H1 (cell line): ENCODE measurements around the gene PFN4. TPM values are rescaled to one million over a fixed set of nuclear protein-coding genes. Genes with fewer than 3 reads are reported as not detected.

Experiments
- CTCF ChIA-PET: fragments of 300-600 bp; sonication (Branson Sonifier 250); formaldehyde crosslinking; loops from one replicate; lab custom pipeline; 2021; ENCODE audit not compliant: partially characterized antibody; lab: Charles Lee
- POLR2A ChIA-PET: fragments of 300-600 bp; sonication (Branson Sonifier 250); formaldehyde crosslinking; loops from one replicate; lab custom pipeline; 2021; ENCODE audit warnings: inconsistent platforms; ENCODE audit not compliant: partially characterized antibody; lab: Charles Lee
- DNase-seq, 2 experiments: peaks; one replicate each; pipeline versions ENCODE4 v3.0.0 to v3.0.0-alpha.2; 2010 to 2022; ENCODE audit warnings: low spot score in 2 of 2, low read depth in 1 of 2, mixed read lengths in 1 of 2
- FAIRE-seq: peaks from 2 replicates; lab custom pipeline; 2011; peaks lifted over from hg19 to GRCh38; lab: Jason Lieb, UNC
- H2AFZ ChIP-seq: 2 replicates; pipeline ENCODE4 v1.8.1; 2012; ENCODE audit warnings: low read length, inconsistent platforms
- H2AK5ac ChIP-seq: 2 replicates; pipeline ENCODE4 v1.6.1; 2013; ENCODE audit warnings: low read depth, low read length
- H2BK120ac ChIP-seq: replicated peaks from 2 replicates; pipeline ENCODE3; 2013; ENCODE audit warnings: low read depth, low read length, inconsistent platforms
- H2BK12ac ChIP-seq: 2 replicates; pipeline ENCODE4 v1.6.1; 2013; ENCODE audit warnings: low read depth, low read length
- H2BK15ac ChIP-seq: 2 replicates; pipeline ENCODE4 v1.6.1; 2013; ENCODE audit warnings: low read length
- H2BK20ac ChIP-seq: 2 replicates; pipeline ENCODE4 v1.6.1; 2013; ENCODE audit warnings: low read length
- H2BK5ac ChIP-seq: 2 replicates; pipeline ENCODE4 v1.6.1; 2013; ENCODE audit warnings: low read depth, low read length
- H3K14ac ChIP-seq: 2 replicates; pipeline ENCODE4 v1.6.1; 2013; ENCODE audit warnings: inconsistent platforms; ENCODE audit not compliant: insufficient read length
- H3K18ac ChIP-seq: 2 replicates; pipeline ENCODE4 v1.6.1; 2013; ENCODE audit warnings: low read length; ENCODE audit errors: extremely low read depth
- H3K23ac ChIP-seq: 2 replicates; pipeline ENCODE4 v1.6.1; 2013; ENCODE audit warnings: inconsistent platforms; ENCODE audit not compliant: insufficient read length
- H3K23me2 ChIP-seq: 2 replicates; pipeline ENCODE4 v1.6.1; 2013; ENCODE audit warnings: low read depth, low read length
- H3K27ac ChIP-seq: 2 replicates; pipeline ENCODE4 v1.6.1; 2011; ENCODE audit warnings: low read depth, low read length, inconsistent platforms
- H3K27me3 ChIP-seq, 4 experiments: replicated peaks in 1 of 4; 1 replicate in 1 of 4; 2 replicates in 3 of 4; pipeline versions ENCODE4 v1.6.1 to v1.8.1; 2011 to 2013; ENCODE audit warnings: low read length in 3 of 4, mild to moderate bottlenecking in 3 of 4, inconsistent platforms in 2 of 4, mixed read lengths in 2 of 4, moderate library complexity in 1 of 4; ENCODE audit not compliant: control insufficient read depth in 3 of 4, insufficient read depth in 3 of 4; ENCODE audit errors: extremely low read depth in 1 of 4
- H3K36me3 ChIP-seq, 4 experiments: 2 replicates each; pipeline versions ENCODE4 v1.6.1 to v1.8.1; 2011 to 2013; ENCODE audit warnings: mild to moderate bottlenecking in 4 of 4, low read length in 3 of 4, moderate library complexity in 2 of 4, control low read depth in 1 of 4, inconsistent platforms in 1 of 4; ENCODE audit not compliant: insufficient read depth in 4 of 4, control insufficient read depth in 2 of 4
- H3K4ac ChIP-seq: replicated peaks from 2 replicates; pipeline ENCODE3; 2013; ENCODE audit warnings: low read length, low read depth, mixed read lengths, inconsistent platforms; ENCODE audit not compliant: insufficient read length
- H3K4me1 ChIP-seq, 4 experiments: replicated peaks in 1 of 4; 1 replicate in 1 of 4; 2 replicates in 3 of 4; pipeline versions ENCODE4 v1.6.1 to v1.8.1; 2011 to 2013; ENCODE audit warnings: low read length in 3 of 4, inconsistent platforms in 2 of 4, mixed read lengths in 1 of 4; ENCODE audit not compliant: insufficient read depth in 4 of 4, control insufficient read depth in 3 of 4
- H3K4me2 ChIP-seq, 2 experiments: 2 replicates each; pipeline versions ENCODE4 v1.6.1 to v1.8.1; 2011 to 2013; ENCODE audit warnings: low read depth in 2 of 2, low read length in 2 of 2, control low read depth in 1 of 2, inconsistent platforms in 1 of 2, mild to moderate bottlenecking in 1 of 2; ENCODE audit not compliant: insufficient read depth in 1 of 2
- H3K4me3 ChIP-seq, 4 experiments: fragments of 200-600, 300-600 bp in 1 of 4; sonication (generic), shearing (Covaris generic), sonication (Bioruptor Twin) in 1 of 4; 2 replicates each; pipeline versions ENCODE4 v1.5.1 to v1.8.1; 2011 to 2016; ENCODE audit warnings: low read length in 4 of 4, low read depth in 3 of 4, control low read depth in 2 of 4, inconsistent platforms in 2 of 4, mild to moderate bottlenecking in 2 of 4, mixed read lengths in 1 of 4, moderate library complexity in 1 of 4; ENCODE audit not compliant: insufficient read depth in 2 of 4; ENCODE audit errors: extremely low read depth in 1 of 4
- H3K56ac ChIP-seq: replicated peaks from 2 replicates; pipeline ENCODE3; 2013; ENCODE audit warnings: low read depth, mild to moderate bottlenecking, mixed read lengths, low read length, inconsistent platforms; ENCODE audit not compliant: insufficient read length
- H3K79me1 ChIP-seq: 2 replicates; pipeline ENCODE4 v1.6.1; 2013; ENCODE audit warnings: low read depth, low read length, control low read depth
- H3K79me2 ChIP-seq, 2 experiments: 2 replicates each; pipeline versions ENCODE4 v1.6.1 to v1.8.1; 2012 to 2013; ENCODE audit warnings: low read length in 2 of 2, mild to moderate bottlenecking in 2 of 2, inconsistent platforms in 1 of 2; ENCODE audit not compliant: insufficient read depth in 2 of 2, control insufficient read depth in 1 of 2
- H3K9ac ChIP-seq, 4 experiments: replicated peaks in 1 of 4; 1 replicate in 1 of 4; 2 replicates in 3 of 4; pipeline versions ENCODE4 v1.6.1 to v1.8.1; 2011 to 2013; ENCODE audit warnings: low read depth in 3 of 4, low read length in 3 of 4, control low read depth in 2 of 4, mild to moderate bottlenecking in 2 of 4, moderate library complexity in 2 of 4, inconsistent platforms in 1 of 4; ENCODE audit errors: extremely low read depth in 1 of 4
- H3K9me3 ChIP-seq, 2 experiments: 2 replicates each; pipeline versions ENCODE4 v1.6.1 to v1.8.1; 2012 to 2013; ENCODE audit warnings: mild to moderate bottlenecking in 2 of 2, moderate library complexity in 2 of 2, control low read depth in 1 of 2, inconsistent platforms in 1 of 2, low read depth in 1 of 2, low read length in 1 of 2, mixed read lengths in 1 of 2; ENCODE audit not compliant: insufficient read depth in 2 of 2
- H4K20me1 ChIP-seq, 2 experiments: replicated peaks in 1 of 2; 2 replicates each; pipeline versions ENCODE3 to v1.8.1; 2011 to 2013; ENCODE audit warnings: inconsistent platforms in 2 of 2, low read length in 2 of 2, mild to moderate bottlenecking in 1 of 2; ENCODE audit not compliant: insufficient read depth in 2 of 2, control insufficient read depth in 1 of 2
- H4K5ac ChIP-seq: 2 replicates; pipeline ENCODE4 v1.6.1; 2013; ENCODE audit warnings: low read length, low read depth, mixed read lengths, inconsistent platforms; ENCODE audit not compliant: insufficient read length
- H4K8ac ChIP-seq: 2 replicates; pipeline ENCODE4 v1.8.0; 2013; ENCODE audit warnings: mild to moderate bottlenecking, moderate library complexity, low read length, inconsistent platforms; ENCODE audit not compliant: insufficient read depth; ENCODE audit errors: extremely low read depth
- H4K91ac ChIP-seq: replicated peaks from 2 replicates; pipeline ENCODE3; 2013; ENCODE audit warnings: low read length, mixed read lengths, inconsistent platforms; ENCODE audit not compliant: insufficient read length
- ATF2 ChIP-seq: IDR thresholded peaks from 2 replicates; pipeline ENCODE4 v1.6.1; 2012; ENCODE audit warnings: low read length, inconsistent platforms
- BCL11A ChIP-seq, 2 experiments: IDR thresholded peaks; one replicate each; pipeline ENCODE4 v1.6.1; 2011; ENCODE audit warnings: low read depth in 2 of 2, low read length in 2 of 2, mild to moderate bottlenecking in 2 of 2
- CBX8 ChIP-seq: fragments of 300-800, 300-1000 bp; sonication (generic); IDR thresholded peaks from 2 replicates; pipeline ENCODE4 v1.7.1; 2016; ENCODE audit warnings: low read depth, low read length, borderline replicate concordance
- CEBPB ChIP-seq: IDR thresholded peaks from 2 replicates; pipeline ENCODE4 v1.6.1; 2012; ENCODE audit warnings: low read depth, low read length
- FOSL1 ChIP-seq: IDR thresholded peaks from 2 replicates; pipeline ENCODE4 v1.6.1; 2011; ENCODE audit warnings: mild to moderate bottlenecking, low read depth, low read length, moderate library complexity; ENCODE audit not compliant: insufficient read depth
- GABPA ChIP-seq: IDR thresholded peaks from 2 replicates; pipeline ENCODE4 v1.6.1; 2011; ENCODE audit warnings: mild to moderate bottlenecking, low read length, moderate library complexity, borderline replicate concordance; ENCODE audit not compliant: insufficient read depth
- GTF2F1 ChIP-seq: IDR thresholded peaks from 2 replicates; pipeline ENCODE4 v1.6.1; 2012; ENCODE audit warnings: low read depth, low read length, improper control_type of control experiment, borderline replicate concordance
- KDM1A ChIP-seq: fragments of 200-600, 300-600 bp; sonication (generic); IDR thresholded peaks from 2 replicates; pipeline ENCODE4 v1.7.1; 2016; ENCODE audit warnings: mild to moderate bottlenecking, low read length, borderline replicate concordance
- MAX ChIP-seq: IDR thresholded peaks from 2 replicates; pipeline ENCODE4 v1.6.1; 2012; ENCODE audit warnings: inconsistent platforms
- POLR2AphosphoS5 ChIP-seq: IDR thresholded peaks from 2 replicates; pipeline ENCODE4 v1.6.1; 2011; ENCODE audit warnings: low read depth, low read length
- RBBP5 ChIP-seq: IDR thresholded peaks from 2 replicates; pipeline ENCODE4 v1.7.1; 2012; ENCODE audit warnings: low read depth, mild to moderate bottlenecking, inconsistent platforms, low read length, moderate library complexity, borderline replicate concordance
- SIX5 ChIP-seq: IDR thresholded peaks from 2 replicates; pipeline ENCODE4 v1.6.1; 2011; ENCODE audit warnings: mild to moderate bottlenecking, low read depth, low read length
- SP2 ChIP-seq: IDR thresholded peaks from 2 replicates; pipeline ENCODE4 v1.6.1; 2012; ENCODE audit warnings: mild to moderate bottlenecking, low read length, inconsistent platforms
- WGBS, 2 experiments: shearing (Covaris generic) in 1 of 2; methylation state at CpG; one replicate each; pipeline versions ENCODE4 v1.1.6 to v1.1.7; 2013 to 2015; ENCODE audit warnings: low lambda C conversion rate in 2 of 2, mixed read lengths in 2 of 2, inconsistent platforms in 1 of 2, low coverage in 1 of 2, missing lambda C conversion rate in 1 of 2; ENCODE audit not compliant: insufficient replicate concordance in 2 of 2, insufficient coverage in 1 of 2, insufficient read length in 1 of 2; ENCODE audit errors: extremely low coverage in 1 of 2, missing lambda C conversion rate in 1 of 2; 5-methylcytosine and 5-hydroxymethylcytosine counted together
- polyA plus RNA-seq, 7 experiments: library from polyadenylated mRNA; depleted of rRNA in 3 of 7; stranded (reverse) in 5 of 7; unstranded in 2 of 7; fragments of >200 nt in 5 of 7; fragments of 200-250 nt in 2 of 7; gene quantifications; 1 replicate in 5 of 7; 2 replicates in 1 of 7; 4 replicates in 1 of 7; pipeline versions ENCODE4 v1.2.1 to v1.2.3, GENCODE V29; 2011 to 2013; ENCODE audit warnings: missing spikeins in 2 of 7, mixed read lengths in 2 of 7
- total RNA-seq: library from RNA; stranded (reverse); fragmentation: NEBNext Ultra II Directional; extraction: Animal tissue kit (Norgen Biotek cat#: 25700); gene quantifications from 2 replicates; pipeline ENCODE4 v1.2.1, GENCODE V29; 2021

PFN4 gene
- total and polyA plus RNA-seq, 2 of the 8 experiments (the other 6 are each of a cell fraction or from before 2014, with no cell fraction given), result not detected

- Histone ChIP-seq H3K18ac (no peak overlapping the region), H2BK120ac (no peak overlapping the region), H3K4ac (no peak overlapping the region), H2BK15ac (no peak overlapping the region), H4K8ac (no peak overlapping the region), H3K14ac (no peak overlapping the region), H3K36me3 (peaks cover 4 to 9% (median 7%) of the 10 kb centered on the region in 4 experiments; a peak in 6 of 8 replicates), H3K4me3 (no peak overlapping the region), H2BK20ac (no peak overlapping the region), H4K20me1 (no peaks in the 10 kb centered on the region), H3K9me3 (no peaks in the 10 kb centered on the region), H3K79me1 (no peaks in the 10 kb centered on the region), H3K27ac (no peak overlapping the region), H3K4me2 (no peak overlapping the region), H4K5ac (no peak overlapping the region), H2AFZ (no peak overlapping the region), H3K23me2 (peaks cover 10% of the 10 kb centered on the region), H3K23ac (no peak overlapping the region), H4K91ac (no peak overlapping the region), H2BK12ac (no peak overlapping the region), H3K9ac (no peak overlapping the region), H3K79me2 (no peaks in the 10 kb centered on the region), H3K4me1 (peaks cover 4 to 11% (median 9%) of the 10 kb centered on the region in 4 experiments), H3K27me3 (no peaks in the 10 kb centered on the region), H3K56ac (no peak overlapping the region), H2AK5ac (no peak overlapping the region), H2BK5ac (no peak overlapping the region)
- FAIRE-seq, result no peak
- CTCF ChIA-PET, result interaction anchor here (1.2 kb wide), 1 partner anchor 17 kb away, joined by 4 read pairs; no protein-coding TSS in a partner anchor
- DNase-seq, result no peak
- WGBS, 2 experiments, result 90% methylated on average over 3 of the region's 3 CpGs; no CpG with 5 or more reads in 1 of the 2 experiments
- POLR2A ChIA-PET, result interaction anchor here (0.6 kb wide), 1 partner anchor 977 kb away, joined by 3 read pairs; no protein-coding TSS in a partner anchor
- TF ChIP-seq GABPA (no peak), MAX (no peak), FOSL1 (no peak), POLR2AphosphoS5 (no peak), SIX5 (no peak), CBX8 (no peak), KDM1A (no peak), SP2 (no peak), ATF2 (no peak), RBBP5 (no peak), CEBPB (no peak), GTF2F1 (no peak), BCL11A (IDR thresholded peaks at IDR 0.05; ENCODE audit: low read depth in 2 of 2, low read length in 2 of 2) (no peak)
Measured at GRCh38 chr2:24087032-24087431, 36.1 kb downstream of the PFN4 start.
